HG02571 (cell line): Measurements from ENCODE around the gene RAD1.
A peak's percentile ranks its signal among the peaks of the same experiment; 100 is the strongest.
"Not testable (repeated sequence)": the region's sequence is repeated elsewhere in the genome, so short reads cannot be mapped to it uniquely, and the experiment has no call there.

Experiments
- ATAC-seq: cut with Tn5 transposase; IDR thresholded peaks from one replicate; pipeline ENCODE4 v1.9.1; 2021; ENCODE audit warnings: mild to moderate bottlenecking, moderate library complexity; ENCODE audit not compliant: unreplicated experiment

Gene RAD1, protein sequence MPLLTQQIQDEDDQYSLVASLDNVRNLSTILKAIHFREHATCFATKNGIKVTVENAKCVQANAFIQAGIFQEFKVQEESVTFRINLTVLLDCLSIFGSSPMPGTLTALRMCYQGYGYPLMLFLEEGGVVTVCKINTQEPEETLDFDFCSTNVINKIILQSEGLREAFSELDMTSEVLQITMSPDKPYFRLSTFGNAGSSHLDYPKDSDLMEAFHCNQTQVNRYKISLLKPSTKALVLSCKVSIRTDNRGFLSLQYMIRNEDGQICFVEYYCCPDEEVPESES

DNA sequence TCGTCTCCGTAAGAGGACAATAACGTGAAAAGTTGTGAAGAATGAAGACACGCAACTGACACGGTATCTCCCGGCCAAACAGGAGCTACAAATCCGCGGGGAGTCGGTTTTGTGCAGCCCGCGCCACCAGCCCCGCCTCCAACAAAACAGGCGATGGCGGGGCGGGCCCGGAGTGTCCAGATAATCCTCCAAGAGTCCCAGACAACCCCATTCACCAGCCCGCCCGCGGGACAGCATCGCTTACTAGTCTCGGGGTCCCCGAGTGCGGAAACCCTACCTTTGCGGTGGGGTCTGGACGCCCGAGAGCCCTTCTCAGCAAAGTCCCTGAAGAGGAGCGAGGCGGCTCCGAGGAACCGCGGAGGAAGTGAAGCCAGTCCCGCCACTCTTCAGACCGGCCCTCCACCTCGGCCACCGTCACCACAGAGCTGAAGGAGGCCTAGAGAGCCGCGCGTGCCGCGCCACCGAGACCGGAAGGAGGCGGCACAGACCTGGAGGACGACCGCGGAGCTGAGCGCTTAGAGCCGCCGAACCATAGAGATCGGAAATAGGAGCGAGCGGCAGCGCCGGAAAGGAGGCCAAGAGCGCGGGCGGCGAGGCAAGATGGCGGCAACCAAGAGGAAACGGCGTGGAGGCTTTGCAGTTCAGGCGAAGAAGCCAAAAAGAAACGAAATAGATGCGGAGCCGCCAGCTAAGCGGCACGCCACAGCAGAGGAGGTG, at the start of gene RAD1, which contains the start of gene BRIX1:
RAD1 (minus strand) TSS at position 366 of the 717 bp plus-strand sequence. CDS start 612 bp downstream, outside the sequence.
BRIX1 (plus strand) TSS at position 573 of the 717 bp plus-strand sequence; CDS start at position 601, 28 bp downstream.
- peak; percentile 99 for ATAC-seq

DNA sequence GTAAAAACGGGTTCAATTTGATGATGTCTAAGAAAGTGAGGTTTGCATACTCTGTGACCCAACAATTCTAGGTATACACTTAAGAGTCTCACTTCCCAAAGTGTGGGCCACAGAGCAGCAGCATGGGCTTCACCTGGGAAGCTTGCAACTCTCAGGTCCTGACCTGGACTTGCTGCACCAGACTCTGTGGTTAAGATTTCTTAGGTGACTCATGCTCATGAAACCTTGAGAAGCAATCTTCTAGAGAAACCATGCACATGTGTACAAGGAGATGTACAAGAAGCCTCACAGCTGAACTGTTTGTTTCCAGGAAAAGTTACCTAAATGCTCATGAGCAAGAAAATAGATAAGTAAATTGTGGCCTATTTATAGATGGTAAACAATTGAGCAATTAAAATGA, 44.0 kb upstream of the RAD1 start:
- peak; percentile 88 for ATAC-seq

GRCh38 chr5:34957857-34958690, 42.8 kb upstream of the RAD1 start:
- no peak for ATAC-seq

GRCh38 chr5:34957321-34957720, 42.0 kb upstream of the RAD1 start:
- ATAC-seq, result no peak

GRCh38 chr5:34944460-34945047, 29.2 kb upstream of the RAD1 start:
- no peak for ATAC-seq

DNA sequence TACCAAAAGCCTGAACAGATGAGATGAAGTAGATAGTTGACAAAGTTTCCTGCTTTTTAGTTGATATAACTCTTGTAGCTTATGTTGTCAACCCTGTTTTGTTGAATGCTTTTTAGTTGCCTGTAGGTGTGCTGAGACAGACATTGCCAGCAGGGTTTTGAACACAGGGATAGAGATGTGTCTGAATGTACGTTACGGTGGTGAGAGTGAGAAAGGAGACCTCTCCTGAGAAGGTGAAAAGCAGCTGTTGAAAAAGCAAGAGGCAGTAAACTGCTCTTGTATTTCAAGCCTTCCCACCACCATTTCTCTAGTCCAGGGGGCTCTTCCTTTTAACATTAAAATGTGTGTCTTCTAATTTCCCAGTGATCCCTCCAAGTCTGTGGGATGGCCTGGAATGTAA, 28.7 kb upstream of the RAD1 start:
- ATAC-seq, result no peak

GRCh38 chr5:34941936-34942335, 26.6 kb upstream of the RAD1 start:
- ATAC-seq, result no peak

DNA sequence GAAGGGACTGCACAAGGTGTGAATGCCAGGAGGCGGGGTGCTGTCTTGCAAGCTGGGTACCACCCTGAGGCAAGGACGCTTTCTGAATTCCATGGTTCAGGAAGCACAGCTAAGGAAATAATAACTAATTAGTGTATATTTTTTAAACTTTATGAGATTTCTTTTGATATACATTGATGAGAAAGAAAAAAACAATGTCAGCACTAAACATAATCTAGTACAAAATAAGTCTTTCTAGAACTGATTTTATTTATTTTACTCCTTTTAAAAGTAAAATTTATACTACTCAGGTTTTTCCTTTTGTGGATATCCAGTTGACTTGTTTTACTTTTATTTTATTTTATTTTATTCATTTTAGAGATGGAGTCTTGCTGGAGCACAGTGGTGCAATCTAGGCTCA, 17.6 kb upstream of the RAD1 start:
- ATAC-seq, result no peak

DNA sequence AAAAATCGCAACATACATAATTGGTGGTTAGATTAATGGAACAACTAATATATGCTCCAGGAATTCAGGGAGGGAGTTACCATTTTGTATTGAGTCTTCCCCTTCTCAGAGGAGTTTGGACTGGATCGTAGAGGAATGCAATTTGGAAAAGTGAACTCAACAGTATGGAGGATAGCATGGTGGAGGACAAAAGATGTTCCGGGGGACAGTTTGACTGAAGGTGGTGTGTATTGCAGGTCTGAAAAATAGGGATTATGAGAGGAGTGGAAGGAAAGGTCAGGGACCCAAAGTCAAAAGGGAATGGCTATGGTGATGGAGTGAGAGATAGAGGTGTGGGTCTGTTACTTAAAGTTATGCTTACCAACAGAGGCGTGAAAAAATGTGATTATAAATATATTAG, 15.6 kb upstream of the RAD1 start:
- ATAC-seq, result no peak

GRCh38 chr5:34930462-34930844, 15.1 kb upstream of the RAD1 start:
- no peak for ATAC-seq

DNA sequence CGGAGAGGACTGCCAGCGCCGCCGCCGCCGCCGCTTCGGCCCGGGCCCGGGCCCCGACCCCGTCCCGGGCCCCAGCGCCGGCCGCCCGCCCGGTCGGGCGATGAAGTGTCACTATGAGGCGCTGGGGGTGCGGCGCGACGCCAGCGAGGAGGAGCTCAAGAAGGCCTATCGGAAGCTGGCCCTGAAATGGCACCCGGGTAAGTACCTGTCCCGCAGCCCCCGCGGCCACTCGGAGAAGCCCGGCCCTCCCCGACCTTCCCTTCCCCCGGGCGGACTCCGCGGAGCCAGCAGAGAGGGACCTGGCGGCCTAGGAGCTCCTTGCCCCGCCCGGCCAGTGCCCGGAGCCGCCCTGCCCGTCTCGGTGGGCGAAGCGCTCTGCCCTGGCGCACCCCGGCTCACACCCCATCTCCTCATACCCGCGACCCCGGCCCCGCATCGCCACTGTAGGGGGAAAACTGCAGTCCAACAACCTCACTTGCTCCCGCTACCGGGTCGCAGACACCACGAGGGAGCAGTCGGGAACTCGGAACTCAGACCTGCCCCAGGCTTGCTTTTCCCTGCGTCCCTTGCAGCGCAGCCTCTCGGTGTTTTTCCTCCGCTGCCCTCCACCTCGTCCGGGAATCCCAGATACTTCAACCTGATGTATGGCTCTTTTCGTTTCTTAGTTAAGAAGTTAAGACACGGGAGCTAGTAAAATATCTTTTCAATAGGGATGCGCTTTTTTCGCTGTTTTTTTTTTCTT, 14.6 kb upstream of the RAD1 start:
- peak; percentile 77 for ATAC-seq

DNA sequence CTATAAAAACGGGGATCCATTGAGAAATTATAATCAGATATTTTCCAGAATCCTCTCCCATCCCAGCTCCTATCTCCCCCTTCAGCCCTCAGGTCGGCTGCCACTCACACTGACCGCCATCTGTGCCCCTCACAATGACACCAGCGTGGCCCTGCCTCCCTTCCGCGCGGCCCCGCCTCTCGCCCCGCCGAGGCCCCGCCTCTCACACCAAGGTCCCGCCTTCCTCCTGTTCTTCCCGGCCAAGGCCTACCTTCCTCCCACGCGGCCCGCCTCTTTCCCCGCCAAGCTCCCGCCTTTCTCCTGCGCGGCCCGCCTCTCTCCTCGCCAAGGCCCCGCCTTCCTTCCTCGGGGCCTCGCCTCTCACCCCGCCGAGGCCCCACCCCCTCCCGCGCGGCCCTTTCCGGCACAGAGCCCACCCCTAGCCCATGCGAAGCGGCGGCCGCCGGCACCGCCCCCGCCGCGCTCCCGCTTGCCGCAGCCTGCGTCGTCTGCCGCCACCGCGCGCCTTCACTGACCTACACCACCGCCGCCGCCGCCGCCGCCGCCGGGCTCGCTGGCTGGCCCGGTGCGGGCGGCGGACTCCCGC, 13.9 kb upstream of the RAD1 start, which contains the start of gene DNAJC21:
DNAJC21 (plus strand) TSS at position 426 of the 586 bp plus-strand sequence. CDS start 261 bp downstream, outside the sequence.
- peak; percentile 87 for ATAC-seq

DNA sequence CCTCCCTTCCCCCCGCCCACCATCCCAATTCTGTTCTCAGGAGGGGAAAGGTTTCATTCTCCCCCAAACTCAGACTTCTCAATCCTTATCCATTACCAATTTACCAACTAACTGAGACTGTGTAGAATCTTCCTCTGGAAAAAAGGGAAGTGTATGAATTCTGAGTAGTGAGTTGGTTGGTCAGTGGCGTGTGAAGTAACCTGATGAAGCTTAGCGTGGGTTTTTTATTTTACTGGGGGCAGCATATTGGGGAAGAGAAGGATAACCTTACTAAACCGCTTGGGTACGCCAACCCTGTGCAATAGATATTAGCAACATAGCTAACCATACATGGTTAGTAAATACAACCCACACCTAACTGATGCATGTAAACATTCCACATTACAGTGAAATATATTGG, 13.0 kb upstream of the RAD1 start:
- ATAC-seq, result no peak

DNA sequence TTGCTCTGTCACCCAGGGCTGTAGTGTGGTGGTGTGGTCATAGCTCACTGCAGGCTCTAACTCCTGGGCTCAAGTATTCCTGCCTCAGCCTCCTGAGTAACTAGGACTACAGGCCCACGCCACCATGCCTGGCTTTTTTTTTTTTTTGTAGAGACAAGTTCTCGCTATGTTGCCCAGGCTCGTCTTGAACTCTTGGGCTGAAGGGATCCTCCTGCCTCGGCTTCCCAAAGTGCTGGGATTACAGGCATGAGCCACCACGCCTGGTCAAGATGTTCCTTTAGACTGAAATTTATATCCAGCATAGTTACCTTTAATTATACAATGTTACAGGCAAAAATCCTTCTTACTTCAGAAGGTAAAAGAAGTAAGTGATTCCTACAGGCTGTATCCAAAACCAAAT, 12.5 kb upstream of the RAD1 start:
- ATAC-seq, result no peak

- ATAC-seq, result no peak
Observed at GRCh38 chr5:34926318-34926888, 11.1 kb upstream of the RAD1 start.

DNA sequence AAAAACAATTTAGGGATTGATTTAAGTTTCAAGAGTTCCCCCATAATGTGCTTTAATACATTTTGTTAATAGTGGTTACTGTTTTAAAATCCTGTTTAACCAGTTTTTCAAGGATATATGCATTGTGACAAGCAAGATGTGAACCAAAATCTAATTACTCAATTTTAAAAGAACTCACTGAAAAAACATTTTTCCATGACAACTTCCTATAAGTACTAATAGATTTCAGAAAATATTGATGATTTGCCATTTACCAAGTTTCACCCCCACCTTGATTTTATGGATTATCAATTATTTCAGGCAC, 9.1 kb upstream of the RAD1 start:
- ATAC-seq, result no peak

DNA sequence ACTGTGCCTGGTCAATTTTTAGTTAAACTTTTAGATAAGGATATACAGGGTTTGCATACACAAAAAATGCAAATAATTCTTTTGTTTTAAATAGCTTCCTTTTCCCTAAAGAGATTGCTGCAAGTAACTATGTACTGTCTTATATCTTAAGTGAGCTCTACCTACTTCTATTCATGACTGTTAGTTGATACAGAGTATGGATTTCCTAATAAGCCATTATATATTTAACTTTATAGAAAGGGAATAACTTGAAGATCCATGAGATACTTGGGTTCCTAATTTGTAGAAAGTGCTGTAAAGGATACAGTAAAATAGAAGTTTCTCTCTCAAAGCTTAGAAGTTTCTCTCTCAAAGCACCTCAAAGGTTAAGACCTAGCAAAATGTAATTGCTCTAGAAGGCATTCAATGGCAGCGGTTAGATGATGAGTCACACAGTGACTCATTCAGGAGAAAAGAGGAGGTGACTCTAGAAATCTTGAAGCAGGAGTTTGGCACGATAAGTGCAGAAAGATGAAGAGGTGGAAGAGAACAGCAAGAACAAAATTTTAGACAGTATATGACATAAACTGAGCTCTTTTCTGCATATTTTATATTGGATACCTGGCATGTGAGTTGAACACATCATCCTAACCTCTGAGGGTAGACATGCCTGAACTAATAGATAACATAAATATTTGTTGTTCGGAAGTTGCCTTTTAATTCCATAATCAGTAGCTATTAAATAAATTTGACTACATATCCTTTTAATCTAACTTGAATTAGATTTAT, 8.6 kb upstream of the RAD1 start:
- ATAC-seq, result peak; percentile 60

DNA sequence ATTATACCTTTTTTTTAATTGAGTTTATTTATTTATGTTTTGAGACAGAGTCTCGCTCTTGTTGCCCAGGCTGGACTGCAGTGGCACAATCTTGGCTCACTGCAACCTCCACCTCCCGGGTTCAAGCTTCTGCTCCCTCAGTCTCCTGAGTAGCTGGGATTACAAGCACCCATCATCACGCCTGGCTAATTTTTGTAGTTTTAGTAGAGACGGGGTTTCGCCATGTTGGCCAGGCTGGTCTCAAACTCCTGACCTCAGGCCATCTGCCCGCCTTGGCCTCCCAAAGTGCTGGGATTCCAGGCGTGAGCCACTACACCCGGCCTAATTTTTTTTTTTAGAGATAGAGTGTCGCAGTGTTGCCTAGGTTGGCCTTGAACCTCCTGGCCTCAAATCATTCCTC, 8.0 kb upstream of the RAD1 start:
- not testable (repeated sequence) for ATAC-seq

DNA sequence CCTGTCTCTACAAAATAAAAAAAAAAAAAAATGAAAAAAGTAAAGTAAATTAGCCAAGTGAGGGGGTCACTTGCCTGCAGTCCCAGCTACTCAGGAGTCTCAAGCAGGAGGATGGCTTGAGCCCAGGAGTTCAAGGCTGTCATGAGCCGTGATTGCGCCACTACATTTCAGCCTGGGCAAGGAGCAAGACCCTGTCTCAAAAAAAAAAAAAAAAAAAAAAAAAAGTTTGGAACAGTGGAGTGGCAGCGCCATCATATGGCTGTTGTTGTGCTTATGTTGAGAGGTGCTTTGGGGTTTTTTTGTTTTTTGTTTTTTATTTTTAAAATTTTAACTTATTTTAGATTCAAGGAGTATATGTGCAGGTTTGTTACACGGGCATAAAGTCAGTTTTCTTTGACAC, 3.8 kb upstream of the RAD1 start:
- ATAC-seq, result no peak
